ENCODE results near the gene EDAR.

GRCh38 chr2:108994178-108994577 is 5.2 kb upstream of the EDAR start:
- TF ChIP-seq CTCF (IDR thresholded peaks at IDR 0.05), result no peak
- no peak for TF ChIP-seq POLR2A (IDR thresholded peaks at IDR 0.05)
